ENCODE measurements around the gene CKAP5.

The CKAP5 gene

GRCh38 chr11:46761807-46762206 lies 84.3 kb downstream of the CKAP5 start:
- DNase-seq, result no peak

DNA sequence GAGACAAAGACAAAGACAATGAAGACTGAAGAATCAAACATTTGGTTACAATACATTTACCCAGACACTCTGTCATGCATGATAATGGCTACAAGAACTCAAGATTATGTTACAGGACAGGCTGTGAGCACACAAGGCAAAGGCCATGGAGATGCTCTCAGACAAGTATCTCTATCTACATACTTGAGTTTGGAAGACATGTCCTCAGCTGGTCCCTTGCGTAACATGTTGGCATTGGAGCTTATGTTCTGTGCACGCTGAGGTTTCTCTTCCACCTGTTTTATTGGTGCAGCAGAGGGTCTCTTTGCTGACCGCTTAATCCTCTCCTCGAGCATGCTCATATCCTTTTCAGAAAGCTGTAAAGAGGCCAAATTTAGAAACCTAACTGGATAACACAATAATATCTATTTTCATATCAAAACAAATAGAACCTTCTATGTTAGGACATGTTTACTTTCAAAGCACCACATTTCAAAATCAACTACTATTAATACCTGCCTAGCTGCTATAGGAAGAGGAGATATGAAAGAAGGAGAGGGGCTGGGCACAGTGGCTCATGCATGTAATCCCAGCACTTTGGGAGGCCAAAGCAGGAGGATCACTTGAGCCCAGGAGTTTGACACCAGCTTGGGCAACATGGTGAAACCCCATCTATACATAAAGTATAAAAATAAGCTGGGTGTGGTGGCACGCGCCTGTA lies 85.5 kb downstream of the CKAP5 start:
- DNase-seq, result no peak

DNA sequence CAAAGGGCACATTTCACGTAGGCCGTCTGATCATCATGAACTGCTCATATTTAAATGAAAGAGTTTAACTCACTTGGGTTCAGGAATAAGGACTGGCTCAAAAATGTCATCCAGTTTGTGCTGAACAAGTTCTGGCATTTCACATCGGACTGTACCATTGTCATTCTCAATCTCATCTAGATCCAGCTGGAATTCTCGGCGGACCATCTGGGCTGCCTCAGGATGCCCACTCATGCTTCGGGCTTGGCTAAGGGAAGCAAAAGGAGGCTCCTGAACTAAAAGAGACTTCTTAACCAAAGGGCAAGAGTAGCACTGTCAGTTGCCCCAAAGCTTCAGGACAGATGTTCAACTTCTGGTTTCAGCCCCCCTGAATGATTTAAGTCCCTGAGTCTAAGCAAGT lies 86.9 kb downstream of the CKAP5 start:
- no peak for DNase-seq

- DNase-seq, result no peak
These were observed 90.1 kb downstream of the CKAP5 start for GRCh38 chr11:46755962-46756361.

DNA sequence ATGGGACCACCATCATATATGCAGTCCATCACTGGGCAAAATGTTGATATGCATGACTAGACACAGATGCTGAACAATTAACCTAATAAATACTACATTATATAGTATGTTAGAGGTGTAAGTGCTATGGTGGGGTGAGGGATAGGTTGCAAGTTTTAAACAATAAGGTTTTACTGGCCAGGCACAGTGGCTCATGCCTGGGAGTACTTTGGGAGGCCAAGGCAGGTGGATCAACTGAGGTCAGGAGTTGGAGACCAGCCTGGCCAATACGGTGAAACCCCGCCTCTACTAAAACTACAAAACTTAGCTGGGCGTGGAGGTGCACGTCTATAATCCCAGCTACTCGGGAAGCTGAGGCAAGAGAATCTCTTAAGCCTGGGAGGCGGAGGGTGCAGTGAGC lies 98.9 kb downstream of the CKAP5 start:
- no peak for DNase-seq

DNA sequence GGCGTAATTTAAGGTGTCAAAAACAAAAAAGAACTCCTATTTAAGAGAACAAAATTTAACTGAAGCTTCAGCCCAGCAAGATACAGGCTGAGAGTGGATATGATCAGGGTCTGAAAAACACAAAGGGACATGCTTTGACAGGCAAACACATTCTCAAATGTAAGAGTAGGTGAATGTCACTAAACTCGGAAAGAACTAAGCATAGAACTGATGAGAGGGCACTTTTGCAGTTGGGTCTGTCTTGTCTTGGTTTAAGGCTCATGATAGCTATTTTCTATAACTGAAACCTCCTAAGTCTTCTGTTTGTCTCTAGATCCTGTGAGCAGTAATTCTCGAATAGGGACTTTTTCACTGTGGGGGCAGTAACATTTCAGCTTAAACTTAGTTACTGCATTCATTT lies 100.1 kb downstream of the CKAP5 start:
- DNase-seq, result no peak

DNA sequence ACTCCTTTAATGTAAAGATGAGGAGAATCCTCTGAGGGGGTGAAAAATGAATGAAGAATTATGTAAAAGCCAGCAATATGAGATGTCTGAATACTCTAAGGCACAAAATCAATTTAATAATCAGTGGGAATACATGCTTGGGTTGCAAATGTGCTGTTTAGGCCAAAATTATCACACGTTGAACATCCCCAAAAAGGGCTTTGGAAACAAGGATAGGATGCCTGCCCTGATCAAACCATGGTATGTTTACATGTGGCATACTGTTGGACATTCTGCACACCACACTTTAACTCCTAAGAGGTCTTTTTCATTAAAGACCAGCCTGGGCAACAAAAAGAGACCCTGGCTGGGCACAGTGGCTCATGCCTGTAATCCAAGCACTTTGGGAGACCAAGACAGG lies 100.8 kb downstream of the CKAP5 start:
- no peak for DNase-seq

DNA sequence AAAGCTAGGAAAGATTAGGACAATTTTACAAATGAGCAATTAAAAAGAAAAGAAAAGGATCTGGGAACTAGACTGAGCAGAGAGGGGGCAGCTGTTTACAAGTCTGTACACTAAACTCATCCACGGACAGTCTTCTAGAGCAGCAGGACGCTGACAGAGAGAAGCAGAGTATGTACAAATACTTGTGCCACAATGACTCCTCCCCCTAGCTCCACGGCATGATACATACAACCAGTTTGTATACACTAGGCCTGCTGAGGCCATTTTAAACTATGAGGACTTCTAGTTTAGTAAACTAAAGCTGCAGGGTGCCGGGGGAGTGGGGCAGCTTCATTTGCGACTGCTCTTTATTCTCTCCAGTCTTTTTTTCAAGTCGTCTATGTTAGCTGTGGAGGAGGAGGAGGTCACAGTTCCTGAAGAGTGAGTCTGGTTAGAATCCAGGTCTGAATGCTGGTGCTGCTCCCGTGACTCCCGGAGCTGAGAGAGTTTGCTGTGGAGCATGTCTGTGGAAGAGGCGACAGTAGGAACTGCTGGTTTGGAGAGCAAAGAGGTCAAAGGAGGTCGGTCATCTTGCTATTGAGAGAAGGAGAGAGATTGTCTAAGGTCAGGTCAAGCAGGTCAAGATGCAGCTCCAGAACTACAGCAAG lies 102.3 kb downstream of the CKAP5 start:
- DNase-seq, result no peak

- DNase-seq, result no peak
These were observed 103.0 kb downstream of the CKAP5 start for GRCh38 chr11:46743043-46743442.

DNA sequence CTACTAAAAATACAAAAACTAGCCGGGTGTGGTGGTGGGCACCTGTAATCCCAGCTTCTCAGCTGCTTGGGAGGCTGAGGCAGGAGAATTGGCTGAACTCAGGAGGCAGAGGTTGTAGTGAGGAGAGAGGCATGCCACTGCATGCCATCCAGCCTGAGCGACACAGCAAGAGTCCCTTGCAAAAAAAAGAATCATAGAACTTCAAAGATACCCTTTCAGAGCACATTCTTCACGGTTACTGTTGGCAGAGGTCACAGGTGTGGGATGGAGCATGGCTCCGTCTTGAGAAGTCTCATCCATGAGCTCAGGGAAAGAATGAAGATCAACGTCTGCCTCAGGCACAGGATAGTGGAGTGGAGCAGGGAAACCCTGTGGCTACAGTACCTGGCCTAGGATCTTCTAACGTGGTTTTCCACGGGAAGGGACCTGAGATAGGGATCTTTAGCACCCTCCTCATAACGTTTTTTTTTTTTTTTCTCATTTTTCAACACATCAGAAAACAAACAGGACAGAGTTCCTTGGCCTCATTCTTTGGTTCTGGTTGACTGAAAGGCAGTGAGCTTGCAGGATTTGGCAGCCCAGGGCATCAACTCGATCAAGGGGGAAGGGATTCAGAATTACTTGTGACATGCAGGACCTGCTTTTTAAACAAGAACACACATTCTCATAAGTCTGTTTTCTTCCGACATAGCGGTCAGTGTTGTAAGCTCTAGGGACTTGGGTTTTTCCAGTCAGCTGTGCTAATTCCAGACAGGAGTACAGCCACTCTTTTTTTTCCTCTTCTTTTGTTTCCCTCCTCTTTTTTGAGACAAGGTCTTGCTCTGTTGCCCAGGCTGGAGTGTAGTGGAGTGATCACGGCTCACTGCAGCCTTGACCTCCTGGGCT lies 104.2 kb downstream of the CKAP5 start:
- no peak for DNase-seq

DNA sequence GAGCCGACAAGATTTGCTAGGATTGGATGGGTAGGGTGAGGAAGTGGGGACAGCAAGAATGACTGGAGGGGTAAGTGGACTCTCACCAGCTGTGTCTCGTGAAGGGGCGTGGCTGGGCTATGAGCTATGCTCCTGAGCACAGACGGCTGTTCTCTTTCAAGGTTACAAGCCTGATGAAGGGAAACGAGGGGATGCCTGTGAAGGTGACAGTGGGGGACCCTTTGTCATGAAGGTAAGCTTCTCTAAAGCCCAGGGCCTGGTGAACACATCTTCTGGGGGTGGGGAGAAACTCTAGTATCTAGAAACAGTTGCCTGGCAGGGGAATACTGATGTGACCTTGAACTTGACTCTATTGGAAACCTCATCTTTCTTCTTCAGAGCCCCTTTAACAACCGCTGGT lies 107.2 kb downstream of the CKAP5 start:
- DNase-seq, result no peak

DNA sequence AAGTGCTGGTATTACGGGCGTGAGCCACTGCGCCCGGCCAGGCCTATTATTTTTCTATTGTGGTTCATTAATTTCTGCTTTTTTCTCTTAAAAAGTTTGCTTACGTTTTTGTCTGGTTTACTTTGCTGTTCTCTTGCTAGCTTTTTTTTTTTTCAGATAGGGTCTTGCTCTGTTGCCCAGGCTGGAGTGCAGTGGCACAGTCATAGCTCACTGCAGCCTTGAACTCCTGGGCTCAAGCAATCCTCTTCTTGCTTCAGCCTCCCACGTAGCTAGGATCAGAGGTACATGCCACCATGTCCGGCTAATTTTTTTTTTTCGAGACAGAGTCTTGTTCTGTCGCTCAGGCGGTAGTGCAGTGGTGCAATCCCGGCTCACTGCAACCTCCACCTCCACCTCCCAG lies 108.4 kb downstream of the CKAP5 start:
- DNase-seq, result no peak

DNA sequence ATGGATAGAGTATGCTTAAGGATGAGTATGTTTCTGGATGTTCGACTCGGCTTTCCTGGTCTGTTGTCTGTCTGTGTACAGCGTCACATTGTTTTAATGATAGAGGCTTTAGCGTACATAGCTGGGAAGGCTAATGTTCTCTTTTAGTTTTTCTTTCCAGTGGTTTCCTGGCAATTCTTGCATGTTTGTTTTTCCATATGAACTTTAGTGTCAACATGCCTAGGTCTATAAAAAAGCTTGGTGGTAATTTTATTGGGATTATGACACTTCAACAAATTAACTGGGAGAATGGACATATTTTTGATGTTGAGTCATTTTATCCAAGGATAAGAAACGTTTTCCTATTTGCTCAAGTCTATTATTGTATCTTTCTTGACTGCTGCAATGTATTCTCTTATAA lies 109.5 kb downstream of the CKAP5 start:
- no peak for DNase-seq

- DNase-seq, result no peak
These were observed 109.9 kb downstream of the CKAP5 start for GRCh38 chr11:46736146-46736545.

DNA sequence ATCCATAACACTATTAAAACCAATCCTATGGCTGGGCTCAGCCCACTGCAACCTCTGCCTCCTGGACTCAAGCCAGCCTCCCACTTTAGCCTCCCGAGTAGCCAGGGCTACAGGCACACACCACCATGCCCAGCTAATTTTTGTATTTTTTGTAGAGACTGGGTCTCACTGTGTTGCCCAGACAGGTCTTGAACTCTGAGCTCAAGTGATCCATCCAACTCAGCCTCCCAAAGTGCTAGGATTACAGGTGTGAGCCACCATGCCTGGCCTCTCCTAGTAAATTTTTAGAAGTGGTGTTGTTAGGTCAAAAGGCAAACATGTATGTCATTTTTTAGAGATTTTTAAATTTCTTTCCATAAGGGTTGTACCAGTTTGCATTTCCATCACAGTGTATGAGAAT lies 112.8 kb downstream of the CKAP5 start:
- DNase-seq, result no peak

- DNase-seq, result no peak
These were observed 114.5 kb downstream of the CKAP5 start for GRCh38 chr11:46731545-46731944.

- DNase-seq, result no peak
These were observed 116.7 kb downstream of the CKAP5 start for GRCh38 chr11:46729110-46730027.

GRCh38 chr11:46728659-46729040 lies 117.4 kb downstream of the CKAP5 start:
- no peak for DNase-seq

GRCh38 chr11:46727952-46728658 lies 118.0 kb downstream of the CKAP5 start:
- DNase-seq, result no peak

GRCh38 chr11:46726206-46726862 lies 119.7 kb downstream of the CKAP5 start:
- no peak for DNase-seq

- no peak for DNase-seq
These were observed 120.5 kb downstream of the CKAP5 start for GRCh38 chr11:46725338-46726205.
